Uterus (tissue), 2 donors: ENCODE results near the gene TUBB4A.

Source experiments
- CTCF ChIP-seq, 4 experiments: fragments of 200-600 bp in 2 of 4; fragments of 450-650 bp in 2 of 4; sonication (generic) in 2 of 4; IDR thresholded peaks; one replicate each; pipeline ENCODE4 v1.5.1; 2016 to 2019; ENCODE audit warnings: antibody characterized with exemption in 4 of 4, mild to moderate bottlenecking in 2 of 4, moderate library complexity in 1 of 4
- POLR2A ChIP-seq, 2 donors: fragments of 450-650 bp; IDR thresholded peaks; one replicate each; pipeline ENCODE4 v1.6.1; 2016; ENCODE audit warnings: antibody characterized with exemption in 2 of 2, mild to moderate bottlenecking in 1 of 2, moderate library complexity in 1 of 2

- TF ChIP-seq CTCF (IDR thresholded peaks at IDR 0.05), result no peak
- no peak for TF ChIP-seq POLR2A (IDR thresholded peaks at IDR 0.05)
These were observed 17.3 kb downstream of the TUBB4A start for GRCh38 chr19:6484831-6485230.
